K562 (cell line): Measurements from ENCODE around the gene CADM2. TPM values are rescaled to one million over a fixed set of nuclear protein-coding genes. Genes with fewer than 3 reads are reported as not detected.

Source experiments
- ATAC-seq: fragments of 200-7000 bp; cut with Tn5 transposase; 3 replicates; pipeline ENCODE4 v1.9.1; 2020; ENCODE audit warnings: moderate library complexity
- BruUV-seq: library from RNA; stranded (reverse); fragments of 400-500 nt; replicated peaks from 2 replicates; lab custom pipeline; 2021; lab: Mats Ljungman, UMichigan
- CTCF ChIA-PET: fragments of 300-600 bp; formaldehyde crosslinking; extraction: SDS; loops from one replicate; lab custom pipeline; 2021; ENCODE audit warnings: low intra/inter-chr PET ratio; lab: Yijun Ruan, JAX
- POLR2A ChIA-PET: fragments of 300-600, 350-650 bp; sonication (Branson Sonifier 250); formaldehyde crosslinking; extraction: SDS; loops from one replicate; lab custom pipeline; 2021; ENCODE audit warnings: antibody characterized with exemption, inconsistent platforms; lab: Yijun Ruan, JAX
- DNase-seq, 4 experiments: peaks; one replicate each; pipeline versions ENCODE4 v3.0.0 to v3.0.0-alpha.2; 2011 to 2018; ENCODE audit warnings: low spot score in 3 of 4, mixed read lengths in 3 of 4; ENCODE audit errors: extremely low read depth in 1 of 4
- FAIRE-seq: peaks from 2 replicates; lab custom pipeline; 2011; peaks lifted over from hg19 to GRCh38; lab: Jason Lieb, UNC
- H2AFZ ChIP-seq: 2 replicates; pipeline ENCODE4 v1.6.0; 2011; ENCODE audit warnings: low read depth, low read length, control low read depth, inconsistent platforms
- H3K27ac ChIP-seq: fragments of 200-600 bp; 3 replicates; pipeline ENCODE4 v1.8.0; 2011; ENCODE audit warnings: low read depth, mild to moderate bottlenecking, control low read depth, inconsistent platforms, low read length, moderate library complexity, mixed read lengths; ENCODE audit errors: extremely low read depth
- H3K27me3 ChIP-seq, 2 experiments: fragments of 300-600 bp in 1 of 2; 2 replicates in 1 of 2; 3 replicates in 1 of 2; pipeline versions ENCODE4 v1.6.0 to v1.8.0; 2011; ENCODE audit warnings: inconsistent platforms in 2 of 2, low read length in 2 of 2, mild to moderate bottlenecking in 1 of 2, mixed read lengths in 1 of 2, moderate library complexity in 1 of 2; ENCODE audit not compliant: control insufficient read depth in 2 of 2, insufficient read depth in 2 of 2
- H3K36me3 ChIP-seq: fragments of 300-600 bp; 3 replicates; pipeline ENCODE4 v1.8.0; 2011; ENCODE audit warnings: mild to moderate bottlenecking, low read length, inconsistent platforms; ENCODE audit not compliant: control insufficient read depth, insufficient read depth
- H3K4me1 ChIP-seq, 2 experiments: fragments of 200-600 bp in 1 of 2; replicated peaks in 1 of 2; 2 replicates in 1 of 2; 3 replicates in 1 of 2; pipeline versions ENCODE4 v1.5.1 to v1.8.0; 2011; ENCODE audit warnings: inconsistent platforms in 2 of 2, low read length in 2 of 2, mild to moderate bottlenecking in 1 of 2, mixed read lengths in 1 of 2, moderate library complexity in 1 of 2; ENCODE audit not compliant: control insufficient read depth in 2 of 2, insufficient read depth in 2 of 2
- H3K4me2 ChIP-seq: 2 replicates; pipeline ENCODE4 v1.6.1; 2011; ENCODE audit warnings: low read length, control low read depth, inconsistent platforms, mixed read lengths; ENCODE audit not compliant: insufficient read depth
- H3K4me3 ChIP-seq: fragments of 200-600 bp; sonication (generic), shearing (Covaris generic); 2 replicates; pipeline ENCODE4 v1.5.1; 2016; ENCODE audit warnings: control low read depth, inconsistent platforms
- H3K79me2 ChIP-seq: fragments of 200-600 bp; 3 replicates; pipeline ENCODE4 v1.8.0; 2011; ENCODE audit warnings: low read length, inconsistent platforms; ENCODE audit not compliant: control insufficient read depth, insufficient read depth
- H3K9ac ChIP-seq, 2 experiments: 2 replicates each; pipeline versions ENCODE4 v1.6.0 to v1.6.1; 2011; ENCODE audit warnings: low read depth in 2 of 2, low read length in 2 of 2, control low read depth in 1 of 2, inconsistent platforms in 1 of 2, mild to moderate bottlenecking in 1 of 2, mixed read lengths in 1 of 2; ENCODE audit not compliant: insufficient read depth in 1 of 2
- H3K9me1 ChIP-seq: one replicate; pipeline ENCODE4 v1.6.0; 2011; ENCODE audit warnings: inconsistent platforms, mild to moderate bottlenecking, low read length, moderate library complexity; ENCODE audit not compliant: control insufficient read depth, insufficient read depth
- H3K9me3 ChIP-seq: replicated peaks from 2 replicates; pipeline ENCODE4 v1.5.1; 2011; ENCODE audit warnings: low read depth, low read length, inconsistent platforms; ENCODE audit not compliant: control insufficient read depth, insufficient read depth
- H4K20me1 ChIP-seq: replicated peaks from 2 replicates; pipeline ENCODE4 v1.6.1; 2011; ENCODE audit warnings: low read length, inconsistent platforms, mixed read lengths; ENCODE audit not compliant: control insufficient read depth, insufficient read depth
- FIP1L1 ChIP-seq: fragments of 200-400 bp; formaldehyde crosslinking; IDR thresholded peaks from 2 replicates; pipeline ENCODE4 v1.6.1; 2018; ENCODE audit warnings: mild to moderate bottlenecking, low read depth, low read length; ENCODE audit not compliant: poor library complexity, severe bottlenecking
- FOSL1 ChIP-seq: fragments of 200-800 bp; sonication (Bioruptor generic); conservative IDR thresholded peaks from 2 replicates; pipeline ENCODE4 v1.6.1; 2016; ENCODE audit warnings: missing genetic modification characterization, missing compliant biosample characterization
- L3MBTL2 ChIP-seq: fragments of 450-650 bp; IDR thresholded peaks from 2 replicates; pipeline ENCODE4 v1.6.1; 2016; ENCODE audit warnings: mild to moderate bottlenecking, moderate library complexity
- WGBS: fragments of 100-300 bp; shearing (Covaris generic); methylation state at CpG from one replicate; pipeline ENCODE4 v1.1.6; 2016; ENCODE audit warnings: low coverage, mixed read lengths; ENCODE audit not compliant: insufficient coverage; ENCODE audit errors: missing lambda C conversion rate; 5-methylcytosine and 5-hydroxymethylcytosine counted together
- in situ Hi-C: fragments of 300-500 bp; cut with MboI; formaldehyde crosslinking; loops from 4 replicates; pipeline ENCODE4 v1.15.0; 2018; ENCODE audit warnings: inconsistent platforms, mixed read lengths
- intact Hi-C: fragments of 100-400 bp; cut with micrococcal nuclease; formaldehyde crosslinking; loops from 2 replicates; pipeline ENCODE4 v1.14.2; 2022
- polyA plus RNA-seq, 8 experiments: library from polyadenylated mRNA; depleted of rRNA in 4 of 8; stranded (reverse) in 5 of 8; unstranded in 3 of 8; fragments of >200 nt; fragmentation: Nextera tagmentation in 2 of 8; fragmentation: Illumina TruSeq in 1 of 8; extraction: Ambion mirVana in 2 of 8; extraction: Trizol in 1 of 8; gene quantifications; 2 replicates each; pipeline versions ENCODE4 v1.2.1 to v1.2.3, GENCODE V29; 2011 to 2014; ENCODE audit warnings: inconsistent platforms in 1 of 8, missing spikeins in 1 of 8
- total RNA-seq, 7 experiments: library from RNA; depleted of rRNA in 6 of 7; stranded (reverse); fragments of >200 nt in 6 of 7; fragmentation: Illumina TruSeq in 2 of 7; extraction: Trizol in 2 of 7; gene quantifications; 2 replicates each; pipeline versions ENCODE4 v1.2.1 to v1.2.3, GENCODE V29; 2011 to 2021; ENCODE audit warnings: low replicate concordance in 1 of 7
- TF ChIP-seq, protein P1 (sequence below): fragments of 250-450 bp; sonication (Bioruptor Pico); IDR thresholded peaks from 2 replicates; pipeline ENCODE4 v1.6.1; 2021; ENCODE audit warnings: mild to moderate bottlenecking
- TF ChIP-seq, protein P2 (sequence below): fragments of 450-650 bp; formaldehyde crosslinking; IDR thresholded peaks from 2 replicates; pipeline ENCODE4 v1.4.0; 2020; ENCODE audit warnings: mild to moderate bottlenecking, moderate library complexity
- TF ChIP-seq, protein P3 (sequence below), 2 experiments: fragments of 450-650 bp in 1 of 2; sonication (generic) in 1 of 2; formaldehyde crosslinking in 1 of 2; IDR thresholded peaks in 1 of 2; conservative IDR thresholded peaks in 1 of 2; 2 replicates each; pipeline versions ENCODE4 v1.6.1 to v1.8.1; 2016 to 2023; ENCODE audit warnings: mild to moderate bottlenecking in 2 of 2, moderate library complexity in 2 of 2, inconsistent platforms in 1 of 2, missing genetic modification reagents in 1 of 2

Gene CADM2
- total and polyA plus RNA-seq, 9 of the 15 experiments (the other 6 are each of a cell fraction or from before 2014, with no cell fraction given) = 0.11 to 3.2 (median 0.95) TPM

- TF ChIP-seq, protein P1, sequence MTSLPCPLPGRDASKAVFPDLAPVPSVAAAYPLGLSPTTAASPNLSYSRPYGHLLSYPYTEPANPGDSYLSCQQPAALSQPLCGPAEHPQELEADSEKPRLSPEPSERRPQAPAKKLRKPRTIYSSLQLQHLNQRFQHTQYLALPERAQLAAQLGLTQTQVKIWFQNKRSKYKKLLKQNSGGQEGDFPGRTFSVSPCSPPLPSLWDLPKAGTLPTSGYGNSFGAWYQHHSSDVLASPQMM (CRISPR knock-in tag) = no peak
- TF ChIP-seq, protein P2, sequence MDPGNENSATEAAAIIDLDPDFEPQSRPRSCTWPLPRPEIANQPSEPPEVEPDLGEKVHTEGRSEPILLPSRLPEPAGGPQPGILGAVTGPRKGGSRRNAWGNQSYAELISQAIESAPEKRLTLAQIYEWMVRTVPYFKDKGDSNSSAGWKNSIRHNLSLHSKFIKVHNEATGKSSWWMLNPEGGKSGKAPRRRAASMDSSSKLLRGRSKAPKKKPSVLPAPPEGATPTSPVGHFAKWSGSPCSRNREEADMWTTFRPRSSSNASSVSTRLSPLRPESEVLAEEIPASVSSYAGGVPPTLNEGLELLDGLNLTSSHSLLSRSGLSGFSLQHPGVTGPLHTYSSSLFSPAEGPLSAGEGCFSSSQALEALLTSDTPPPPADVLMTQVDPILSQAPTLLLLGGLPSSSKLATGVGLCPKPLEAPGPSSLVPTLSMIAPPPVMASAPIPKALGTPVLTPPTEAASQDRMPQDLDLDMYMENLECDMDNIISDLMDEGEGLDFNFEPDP = no peak
- no peak for TF ChIP-seq L3MBTL2
Observed at GRCh38 chr3:85474241-85474640, 515.5 kb downstream of the CADM2 start (continued).

- H3K36me3 ChIP-seq = no peaks in the 10 kb centered on the region
- no peak for DNase-seq
- H3K79me2 ChIP-seq = no peaks in the 10 kb centered on the region
- no peak for ATAC-seq
- H3K27ac ChIP-seq = no peak overlapping the region
- no peak overlapping the region for H3K4me3 ChIP-seq
- no peak overlapping the region for H3K9ac ChIP-seq
- no peaks in the 10 kb centered on the region for H3K9me3 ChIP-seq
- H4K20me1 ChIP-seq = no peaks in the 10 kb centered on the region
- 47% methylated on average over 2 of the region's 2 CpGs for WGBS
- H3K27me3 ChIP-seq = no peaks in the 10 kb centered on the region
- POLR2A ChIA-PET = no interaction called here
- no TSS peak for BruUV-seq
- TF ChIP-seq FIP1L1 (no peak), FOSL1 (tag) (0 out of 2 replicates have a peak, but pooled peaks have one; percentile 17)
- TF ChIP-seq, protein P3, sequence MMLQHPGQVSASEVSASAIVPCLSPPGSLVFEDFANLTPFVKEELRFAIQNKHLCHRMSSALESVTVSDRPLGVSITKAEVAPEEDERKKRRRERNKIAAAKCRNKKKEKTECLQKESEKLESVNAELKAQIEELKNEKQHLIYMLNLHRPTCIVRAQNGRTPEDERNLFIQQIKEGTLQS (IDR thresholded peaks at IDR 0.05) = peak; percentile 15; the same call in 1 of the 2 replicates
- TF ChIP-seq, protein P3 (CRISPR knock-in tag; conservative IDR thresholded peaks at IDR 0.05) = no peak
- no peak overlapping the region for H2AFZ ChIP-seq
- H3K4me1 ChIP-seq = no peaks in the 10 kb centered on the region
- intact Hi-C loops (no loop called here), in situ Hi-C loops (no loop called here)
- no peak for FAIRE-seq
- H3K4me2 ChIP-seq = no peak overlapping the region
- CTCF ChIA-PET = no interaction called here
- H3K9me1 ChIP-seq = no peaks in the 10 kb centered on the region
Observed at GRCh38 chr3:85475346-85475745, 516.6 kb downstream of the CADM2 start.
